ENCODE measurements around the gene C7orf57. TPM values are rescaled to one million over a fixed set of nuclear protein-coding genes. Genes with fewer than 3 reads are reported as not detected.

The C7orf57 gene
- polyA plus RNA-seq, 1 of the 3 experiments (the other 2 are of a cell fraction): 0.41 TPM

GRCh38 chr7:48053736-48054135 is 18.4 kb downstream of the C7orf57 start:
- Histone ChIP-seq H3K79me2 (ENCODE audit: insufficient read depth) (no peaks in the 10 kb centered on the region), H3K36me3 (replicated peaks in 1 of 2; ENCODE audit: control insufficient read depth in 1 of 2, insufficient read depth in 2 of 2, low read length in 1 of 2) (peaks cover 0 to 5% of the 10 kb centered on the region in 2 experiments), H3K9me3 (peaks cover 14% of the 10 kb centered on the region; the same call in 1 of the 2 replicates), H3K4me1 (ENCODE audit: control insufficient read depth in 1 of 2, insufficient read depth in 2 of 2, low read depth in 1 of 2, low read length in 1 of 2) (no peaks in the 10 kb centered on the region), H3K4me2 (no peak overlapping the region), H3K4me3 (ENCODE audit: low read depth in 2 of 2, low read length in 1 of 2) (no peak overlapping the region), H3F3A (replicated peaks; ENCODE audit: insufficient read depth) (no peaks in the 10 kb centered on the region), H3K27me3 (ENCODE audit: insufficient read depth) (no peaks in the 10 kb centered on the region), H2AFZ (ENCODE audit: low read depth) (no peak overlapping the region), H3K9ac (no peak overlapping the region), H3K27ac (ENCODE audit: low read depth in 2 of 2, low read length in 1 of 2) (no peak overlapping the region), H3K9me2 (no peaks in the 10 kb centered on the region), H4K20me1 (ENCODE audit: insufficient read depth) (no peaks in the 10 kb centered on the region)
- no peak for DNase-seq
- POLR2A ChIA-PET: no interaction called here
- CTCF ChIA-PET: interaction anchor here (1.4 to 2.0 kb wide), 2 partner anchors 57 to 85 kb away, joined by 3 to 6 read pairs; no protein-coding TSS in a partner anchor
- 66% methylated on average over 2 of the region's 2 CpGs for WGBS (ENCODE audit: low lambda C conversion rate)
- no peak for TF ChIP-seq GABPA (IDR thresholded peaks at IDR 0.05; ENCODE audit: low read depth)
- no peak for TF ChIP-seq ZBTB33 (IDR thresholded peaks at IDR 0.05; ENCODE audit: borderline replicate concordance, low read depth)
- TF ChIP-seq NFIC (IDR thresholded peaks at IDR 0.05; ENCODE audit: borderline replicate concordance): no peak
- no peak for TF ChIP-seq EP300 (IDR thresholded peaks at IDR 0.05; ENCODE audit: borderline replicate concordance in 1 of 2, low read depth in 1 of 2, low read length in 1 of 2)
- TF ChIP-seq, protein P1, sequence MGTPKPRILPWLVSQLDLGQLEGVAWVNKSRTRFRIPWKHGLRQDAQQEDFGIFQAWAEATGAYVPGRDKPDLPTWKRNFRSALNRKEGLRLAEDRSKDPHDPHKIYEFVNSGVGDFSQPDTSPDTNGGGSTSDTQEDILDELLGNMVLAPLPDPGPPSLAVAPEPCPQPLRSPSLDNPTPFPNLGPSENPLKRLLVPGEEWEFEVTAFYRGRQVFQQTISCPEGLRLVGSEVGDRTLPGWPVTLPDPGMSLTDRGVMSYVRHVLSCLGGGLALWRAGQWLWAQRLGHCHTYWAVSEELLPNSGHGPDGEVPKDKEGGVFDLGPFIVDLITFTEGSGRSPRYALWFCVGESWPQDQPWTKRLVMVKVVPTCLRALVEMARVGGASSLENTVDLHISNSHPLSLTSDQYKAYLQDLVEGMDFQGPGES (IDR thresholded peaks at IDR 0.05; ENCODE audit: low read depth, low read length): no peak
- no peak for TF ChIP-seq SIN3A (IDR thresholded peaks at IDR 0.05; ENCODE audit: borderline replicate concordance, low read depth, low read length)
- no peak for TF ChIP-seq EZH2phosphoT487 (IDR thresholded peaks at IDR 0.05; ENCODE audit: borderline replicate concordance, low read depth)
- TF ChIP-seq TCF12 (IDR thresholded peaks at IDR 0.05): no peak
- no peak for TF ChIP-seq SMC3 (IDR thresholded peaks at IDR 0.05; ENCODE audit: low read depth, low read length)
- no peak for TF ChIP-seq FOXJ3 (CRISPR knock-in tag; IDR thresholded peaks at IDR 0.05)
- TF ChIP-seq TAF1 (IDR thresholded peaks at IDR 0.05; ENCODE audit: borderline replicate concordance, low read depth, low read length): no peak
- no peak for TF ChIP-seq RFX5 (IDR thresholded peaks at IDR 0.05; ENCODE audit: low read length)
- no peak for TF ChIP-seq CHD2 (IDR thresholded peaks at IDR 0.05; ENCODE audit: low read length, partially characterized antibody)
- no peak for TF ChIP-seq MEF2A (IDR thresholded peaks at IDR 0.05; ENCODE audit: borderline replicate concordance, low read depth)
- no peak for TF ChIP-seq MXI1 (IDR thresholded peaks at IDR 0.05; ENCODE audit: low read depth, low read length)
- no peak for TF ChIP-seq TEAD4 (IDR thresholded peaks at IDR 0.05; ENCODE audit: borderline replicate concordance, insufficient read depth)
- TF ChIP-seq RCOR1 (IDR thresholded peaks at IDR 0.05; ENCODE audit: low read length): no peak
- no peak for TF ChIP-seq POLR2AphosphoS5 (IDR thresholded peaks at IDR 0.05; ENCODE audit: low read depth, low read length)
- no peak for TF ChIP-seq YY1 (IDR thresholded peaks at IDR 0.05; ENCODE audit: low read depth)
